Smooth muscle cell (in vitro differentiated cells): ENCODE data around the gene TSHZ2. TPM values are rescaled to one million over a fixed set of nuclear protein-coding genes. Genes with fewer than 3 reads are reported as not detected.

Source experiments
- DNase-seq: peaks from one replicate; lab custom pipeline; 2025; ENCODE audit not compliant: unreplicated experiment; lab: John Stamatoyannopoulos, UW
- H2AFZ ChIP-seq: fragments of 200-600 bp; sonication (generic); 2 replicates; pipeline ENCODE4 v1.6.0; 2016; ENCODE audit warnings: antibody characterized with exemption, low read depth, mild to moderate bottlenecking
- H3F3A ChIP-seq: fragments of 200-600 bp; sonication (generic); 2 replicates; pipeline ENCODE4 v1.6.0; 2017; ENCODE audit warnings: antibody characterized with exemption, low read depth
- H3K27ac ChIP-seq: fragments of 200-600 bp; sonication (generic); 2 replicates; pipeline ENCODE4 v1.5.1; 2016; ENCODE audit warnings: low read depth, mild to moderate bottlenecking
- H3K27me3 ChIP-seq: fragments of 200-600 bp; sonication (generic); 2 replicates; pipeline ENCODE4 v1.6.1; 2016; ENCODE audit warnings: low read depth, mild to moderate bottlenecking
- H3K36me3 ChIP-seq: fragments of 200-600 bp; sonication (generic); 2 replicates; pipeline ENCODE4 v1.5.1; 2016; ENCODE audit warnings: low read depth
- H3K4me1 ChIP-seq: fragments of 200-600 bp; sonication (generic); 2 replicates; pipeline ENCODE4 v1.5.1; 2016; ENCODE audit warnings: low read depth
- H3K4me2 ChIP-seq: fragments of 200-600 bp; sonication (generic); 2 replicates; pipeline ENCODE4 v1.6.0; 2016; ENCODE audit warnings: mild to moderate bottlenecking
- H3K4me3 ChIP-seq: fragments of 200-600 bp; sonication (generic); 2 replicates; pipeline ENCODE4 v1.5.1; 2016; ENCODE audit warnings: mild to moderate bottlenecking
- H3K79me2 ChIP-seq: fragments of 200-600 bp; sonication (generic); 2 replicates; pipeline ENCODE4 v1.6.0; 2016; ENCODE audit warnings: low read depth, mild to moderate bottlenecking
- H3K9ac ChIP-seq: fragments of 200-600 bp; sonication (generic); 2 replicates; pipeline ENCODE4 v1.6.0; 2016; ENCODE audit warnings: low read depth
- H3K9me3 ChIP-seq: fragments of 200-600 bp; sonication (generic); replicated peaks from 2 replicates; pipeline ENCODE4 v1.5.1; 2016; ENCODE audit warnings: low read depth
- H4K20me1 ChIP-seq: fragments of 200-600 bp; sonication (generic); 2 replicates; pipeline ENCODE4 v1.6.0; 2016; ENCODE audit warnings: low read depth
- CTCF ChIP-seq: fragments of 200-600 bp; sonication (generic); IDR thresholded peaks from 2 replicates; pipeline ENCODE4 v1.5.1; 2017; ENCODE audit warnings: borderline replicate concordance, mild to moderate bottlenecking, antibody characterized with exemption; ENCODE audit not compliant: insufficient read depth, poor library complexity, severe bottlenecking
- WGBS: methylation state at CpG from one replicate; pipeline ENCODE4 v1.1.7; 2016; ENCODE audit warnings: low lambda C conversion rate; 5-methylcytosine and 5-hydroxymethylcytosine counted together
- polyA plus RNA-seq: library from polyadenylated mRNA; unstranded; fragments of >200 nt; fragmentation: Nextera tagmentation; extraction: Ambion mirVana; gene quantifications from 2 replicates; pipeline ENCODE4 v1.2.1, GENCODE V29; 2016
- total RNA-seq: library from RNA; depleted of rRNA; stranded (reverse); fragments of >200 nt; gene quantifications from 2 replicates; pipeline ENCODE4 v1.2.3, GENCODE V29; 2014

The TSHZ2 gene
- total and polyA plus RNA-seq, 2 experiments from 2014 or later: 4.8 to 6.6 TPM

GRCh38 chr20:53052380-53052779 lies 80.2 kb downstream of the TSHZ2 start:
- DNase-seq: no peak
- H3K4me2 ChIP-seq: no peak overlapping the region
- WGBS: 93% methylated on average over 5 of the region's 5 CpGs
- H3K9ac ChIP-seq: no peak overlapping the region
- H3K36me3 ChIP-seq: no peaks in the 10 kb centered on the region
- TF ChIP-seq CTCF: no peak
- H3K79me2 ChIP-seq: no peaks in the 10 kb centered on the region
- no peaks in the 10 kb centered on the region for H3K9me3 ChIP-seq
- H4K20me1 ChIP-seq: no peaks in the 10 kb centered on the region
- no peak overlapping the region for H3K4me3 ChIP-seq
- H3K27ac ChIP-seq: no peak overlapping the region
- peaks cover 10% of the 10 kb centered on the region for H3K4me1 ChIP-seq
- H2AFZ ChIP-seq: no peak overlapping the region
- no peaks in the 10 kb centered on the region for H3F3A ChIP-seq
- no peaks in the 10 kb centered on the region for H3K27me3 ChIP-seq

GRCh38 chr20:53053595-53053994 lies 81.4 kb downstream of the TSHZ2 start:
- H4K20me1 ChIP-seq: no peaks in the 10 kb centered on the region
- H3K27me3 ChIP-seq: no peaks in the 10 kb centered on the region
- no peaks in the 10 kb centered on the region for H3K9me3 ChIP-seq
- H3K36me3 ChIP-seq: no peaks in the 10 kb centered on the region
- DNase-seq: no peak
- H3K9ac ChIP-seq: no peak overlapping the region
- no peaks in the 10 kb centered on the region for H3F3A ChIP-seq
- no peak overlapping the region for H3K4me3 ChIP-seq
- 92% methylated on average over 5 of the region's 5 CpGs for WGBS
- peaks cover 9% of the 10 kb centered on the region for H3K4me1 ChIP-seq
- no peak overlapping the region for H2AFZ ChIP-seq
- no peak overlapping the region for H3K4me2 ChIP-seq
- no peak overlapping the region for H3K27ac ChIP-seq
- TF ChIP-seq CTCF: no peak
- H3K79me2 ChIP-seq: no peaks in the 10 kb centered on the region

- no peaks in the 10 kb centered on the region for H3K79me2 ChIP-seq
- H4K20me1 ChIP-seq: no peaks in the 10 kb centered on the region
- 83% methylated on average over 1 of the region's 1 CpG for WGBS
- H3K27ac ChIP-seq: no peak overlapping the region
- no peak for TF ChIP-seq CTCF
- no peak overlapping the region for H3K4me2 ChIP-seq
- no peaks in the 10 kb centered on the region for H3F3A ChIP-seq
- H3K9me3 ChIP-seq: no peaks in the 10 kb centered on the region
- no peak for DNase-seq
- no peaks in the 10 kb centered on the region for H3K27me3 ChIP-seq
- H3K4me3 ChIP-seq: no peak overlapping the region
- no peaks in the 10 kb centered on the region for H3K4me1 ChIP-seq
- H3K36me3 ChIP-seq: no peaks in the 10 kb centered on the region
- H3K9ac ChIP-seq: no peak overlapping the region
- no peak overlapping the region for H2AFZ ChIP-seq
Observed at GRCh38 chr20:53055367-53056067, 83.4 kb downstream of the TSHZ2 start.

- Histone ChIP-seq H2AFZ (no peak overlapping the region), H4K20me1 (no peaks in the 10 kb centered on the region), H3F3A (no peaks in the 10 kb centered on the region), H3K79me2 (no peaks in the 10 kb centered on the region), H3K4me3 (no peak overlapping the region), H3K9me3 (no peaks in the 10 kb centered on the region), H3K36me3 (no peaks in the 10 kb centered on the region), H3K27me3 (no peaks in the 10 kb centered on the region), H3K4me1 (no peaks in the 10 kb centered on the region), H3K9ac (no peak overlapping the region), H3K4me2 (no peak overlapping the region), H3K27ac (no peak overlapping the region)
- DNase-seq: no peak
- 97% methylated on average over 4 of the region's 4 CpGs for WGBS
- no peak for TF ChIP-seq CTCF
Observed at GRCh38 chr20:53057579-53057978, 85.4 kb downstream of the TSHZ2 start.
